CD4-positive, alpha-beta T cell (primary cell): ENCODE results near the gene ST14. TPM values are rescaled to one million over a fixed set of nuclear protein-coding genes. Genes with fewer than 3 reads are reported as not detected.
A peak's percentile ranks its signal among the peaks of the same experiment; 100 is the strongest.

Experiments
- ATAC-seq: fragments of 200-7000 bp; cut with Tn5 transposase; one replicate; pipeline ENCODE4 v1.10.0; 2022; ENCODE audit warnings: mild to moderate bottlenecking; ENCODE audit not compliant: poor library complexity
- CTCF ChIA-PET: fragments of 350-600 bp; sonication (Branson Sonifier 250); formaldehyde crosslinking; loops from one replicate; lab custom pipeline; 2021; ENCODE audit warnings: antibody characterized with exemption, inconsistent platforms; lab: Charles Lee
- POLR2A ChIA-PET: fragments of 350-600 bp; sonication (Branson Sonifier 250); formaldehyde crosslinking; loops from one replicate; lab custom pipeline; 2021; ENCODE audit warnings: antibody characterized with exemption, inconsistent platforms; lab: Charles Lee
- DNase-seq, 14 experiments: peaks; one replicate each; pipeline ENCODE4 v3.0.0-alpha.2; 2013 to 2020; ENCODE audit warnings: mixed read lengths in 2 of 14
- H3K27ac ChIP-seq, 2 donors: one replicate each; pipeline versions ENCODE4 v1.5.1 to v1.7.0; 2013; ENCODE audit warnings: low read length in 2 of 2, low read depth in 1 of 2, mild to moderate bottlenecking in 1 of 2
- H3K27me3 ChIP-seq, 2 experiments: 1 replicate in 1 of 2; 2 replicates in 1 of 2; pipeline versions ENCODE4 v1.6.1 to v1.7.0; 2013; ENCODE audit warnings: low read length in 2 of 2, control low read depth in 1 of 2, mild to moderate bottlenecking in 1 of 2, moderate library complexity in 1 of 2; ENCODE audit not compliant: insufficient read depth in 2 of 2, control insufficient read depth in 1 of 2
- H3K36me3 ChIP-seq: one replicate; pipeline ENCODE4 v1.6.1; 2013; ENCODE audit warnings: low read length, control low read depth; ENCODE audit not compliant: insufficient read depth
- H3K4me1 ChIP-seq: one replicate; pipeline ENCODE4 v1.6.1; 2013; ENCODE audit warnings: low read length, control low read depth; ENCODE audit not compliant: insufficient read depth
- H3K4me3 ChIP-seq: one replicate; pipeline ENCODE4 v1.5.1; 2013; ENCODE audit warnings: mild to moderate bottlenecking, low read length, moderate library complexity
- H3K9me3 ChIP-seq, 2 experiments: 1 replicate in 1 of 2; 2 replicates in 1 of 2; pipeline versions ENCODE4 v1.6.1 to v1.7.0; 2013; ENCODE audit warnings: low read length in 2 of 2, mild to moderate bottlenecking in 2 of 2, control low read depth in 1 of 2, moderate library complexity in 1 of 2; ENCODE audit not compliant: control insufficient read depth in 1 of 2, insufficient read depth in 1 of 2
- H3K27ac Mint-ChIP-seq: one replicate; pipeline ENCODE4 v1.8.0; 2020; ENCODE audit warnings: mixed read lengths
- H3K27me3 Mint-ChIP-seq: one replicate; pipeline ENCODE4 v1.8.0; 2021; ENCODE audit warnings: mixed read lengths
- H3K36me3 Mint-ChIP-seq: one replicate; pipeline ENCODE4 v1.8.0; 2021; ENCODE audit warnings: low read depth, mixed read lengths
- H3K4me1 Mint-ChIP-seq: one replicate; pipeline ENCODE4 v1.8.0; 2021; ENCODE audit warnings: low read depth, mixed read lengths
- H3K4me3 Mint-ChIP-seq: one replicate; pipeline ENCODE4 v1.8.0; 2020; ENCODE audit warnings: mild to moderate bottlenecking, mixed read lengths
- H3K9me3 Mint-ChIP-seq: one replicate; pipeline ENCODE4 v1.8.0; 2020; ENCODE audit warnings: mixed read lengths
- CTCF ChIP-seq: fragments of 200-600 bp; IDR thresholded peaks from one replicate; pipeline ENCODE4 v1.8.0; 2022; ENCODE audit warnings: antibody characterized with exemption, mild to moderate bottlenecking
- intact Hi-C, 2 experiments: fragments of 100-400 bp; cut with DNase I in 1 of 2; cut with micrococcal nuclease in 1 of 2; formaldehyde crosslinking; loops; one replicate each; pipeline versions ENCODE4 v1.15.1 to v1.9.0; 2023 to 2025; cut with DNase I, micrococcal nuclease
- total RNA-seq, 174 experiments: library from RNA in 2 of 174; stranded (reverse) in 2 of 174; gene quantifications; one replicate each; pipeline ENCODE4 v1.2.3 and lab custom pipeline; 2021 to 2026

Gene ST14
- total RNA-seq, 2 experiments from 2014 or later = 0.25 to 0.31 TPM

DNA sequence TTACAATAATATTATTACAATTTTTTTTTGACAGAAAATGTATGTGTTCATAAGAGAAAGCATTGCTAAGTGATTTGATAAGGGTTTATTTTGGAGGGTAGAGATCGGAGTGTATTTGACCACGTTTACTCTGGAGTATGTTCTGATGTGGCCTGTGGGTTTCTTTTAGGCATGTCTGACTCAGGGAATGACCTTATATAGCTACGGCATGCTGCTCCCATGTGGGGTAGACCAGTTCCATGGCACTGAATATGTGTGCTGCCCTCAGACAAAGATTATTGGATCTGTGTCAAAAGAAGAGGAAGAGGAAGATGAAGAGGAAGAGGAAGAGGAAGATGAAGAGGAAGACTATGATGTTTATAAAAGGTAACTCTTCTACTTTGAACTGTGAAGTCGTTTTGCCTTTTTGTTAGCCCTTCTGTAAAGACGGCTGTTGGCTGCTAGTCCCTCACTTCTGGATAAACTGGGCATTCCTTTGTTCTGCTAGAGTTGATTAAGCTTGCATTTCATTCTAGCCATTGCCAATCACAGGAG lies 38.1 kb upstream of the ST14 start:
- Histone ChIP-seq H3K27me3 (no peaks in the 10 kb centered on the region), H3K27ac (no peak overlapping the region), H3K36me3 (peaks cover 18% of the 10 kb centered on the region), H3K9me3 (no peaks in the 10 kb centered on the region), H3K4me3 (no peak overlapping the region), H3K4me1 (peaks cover 34% of the 10 kb centered on the region)
- Mint-ChIP-seq H3K4me1 (peaks cover 44% of the 10 kb centered on the region), H3K27ac (no peak overlapping the region), H3K27me3 (no peaks in the 10 kb centered on the region), H3K4me3 (no peak overlapping the region), H3K36me3 (peaks cover 34% of the 10 kb centered on the region), H3K9me3 (no peaks in the 10 kb centered on the region)
- ATAC-seq = peak; percentile 54
- intact Hi-C loops = no loop called here
- POLR2A ChIA-PET = interaction anchor here (1.3 kb wide), 1 partner anchor 118 kb away, joined by 5 read pairs; the partner anchor contains the start of gene PRDM10
- CTCF ChIA-PET = interaction anchor here (0.9 to 1.2 kb wide), 2 partner anchors 10 to 129 kb away, joined by 3 to 4 read pairs; no protein-coding TSS in a partner anchor
- peak in 4 of 14 experiments; percentile 6 to 45 (median 32) for DNase-seq
- no peak for TF ChIP-seq CTCF

- Histone ChIP-seq H3K4me1 (peaks cover 34% of the 10 kb centered on the region), H3K4me3 (no peak overlapping the region), H3K27me3 (no peaks in the 10 kb centered on the region), H3K9me3 (no peaks in the 10 kb centered on the region), H3K36me3 (peaks cover 18% of the 10 kb centered on the region), H3K27ac (no peak overlapping the region)
- CTCF ChIA-PET = interaction anchor here (1.2 kb wide), 2 partner anchors 10 to 130 kb away, joined by 4 read pairs; no protein-coding TSS in a partner anchor
- H3K27me3 Mint-ChIP-seq = no peaks in the 10 kb centered on the region
- no peak overlapping the region for H3K4me3 Mint-ChIP-seq
- ATAC-seq (peak; percentile 36), DNase-seq (peak in 5 of 14 experiments; percentile 3 to 50 (median 40))
- H3K9me3 Mint-ChIP-seq = no peaks in the 10 kb centered on the region
- intact Hi-C loops = no loop called here
- H3K27ac Mint-ChIP-seq = no peak overlapping the region
- TF ChIP-seq CTCF = no peak
- peaks cover 44% of the 10 kb centered on the region for H3K4me1 Mint-ChIP-seq
- peaks cover 40% of the 10 kb centered on the region for H3K36me3 Mint-ChIP-seq
- POLR2A ChIA-PET = interaction anchor here (1.3 kb wide), 1 partner anchor 119 kb away, joined by 5 read pairs; the partner anchor contains the start of gene PRDM10
These were observed 37.4 kb upstream of the ST14 start for GRCh38 chr11:130122141-130122575.

DNA sequence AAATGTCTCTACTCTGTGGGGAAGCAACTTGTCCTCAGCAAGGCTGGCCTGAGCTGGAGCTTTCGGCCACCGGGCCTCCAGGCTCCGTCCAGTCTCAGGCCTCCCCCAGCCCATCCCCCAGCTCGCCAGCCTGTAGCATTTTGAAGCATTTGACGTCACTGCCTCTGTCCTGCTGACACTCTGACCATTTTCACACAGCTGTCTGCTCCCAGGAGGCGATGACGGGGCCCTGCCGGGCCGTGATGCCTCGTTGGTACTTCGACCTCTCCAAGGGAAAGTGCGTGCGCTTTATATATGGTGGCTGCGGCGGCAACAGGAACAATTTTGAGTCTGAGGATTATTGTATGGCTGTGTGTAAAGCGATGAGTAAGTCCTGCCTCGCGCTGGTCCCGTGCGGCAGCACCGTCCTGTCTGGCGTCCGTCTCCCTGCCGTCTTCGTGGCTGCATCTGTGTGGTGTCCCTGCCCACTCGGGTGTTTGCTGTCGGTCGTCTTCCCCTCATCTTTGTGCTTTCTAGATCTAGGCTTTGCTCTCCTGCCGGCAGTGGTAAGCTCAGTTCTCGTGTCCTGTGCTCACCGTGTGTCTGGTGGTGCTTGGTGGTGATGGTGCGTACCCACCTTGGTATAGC lies 36.1 kb upstream of the ST14 start:
- Mint-ChIP-seq H3K27ac (no peak overlapping the region), H3K36me3 (peaks cover 52% of the 10 kb centered on the region), H3K4me3 (no peak overlapping the region), H3K4me1 (peaks cover 39% of the 10 kb centered on the region), H3K9me3 (no peaks in the 10 kb centered on the region), H3K27me3 (no peaks in the 10 kb centered on the region)
- Histone ChIP-seq H3K9me3 (no peaks in the 10 kb centered on the region), H3K27ac (no peak overlapping the region), H3K4me3 (no peak overlapping the region), H3K4me1 (peaks cover 24% of the 10 kb centered on the region), H3K27me3 (no peaks in the 10 kb centered on the region), H3K36me3 (peaks cover 21% of the 10 kb centered on the region)
- CTCF ChIA-PET = no interaction called here
- ATAC-seq = no peak
- DNase-seq = no peak
- no peak for TF ChIP-seq CTCF
- POLR2A ChIA-PET = no interaction called here
- intact Hi-C loops = no loop called here
